Spleen (tissue), 11 donors: ENCODE data around the gene LPGAT1. TPM values are rescaled to one million over a fixed set of nuclear protein-coding genes. Genes with fewer than 3 reads are reported as not detected.
"Not testable (repeated sequence)": the region's sequence is repeated elsewhere in the genome, so short reads cannot be mapped to it uniquely, and the experiment has no call there.

Source experiments
- DNase-seq: peaks from one replicate; pipeline ENCODE4 v3.0.0-alpha.2; 2020
- H3K27ac ChIP-seq, 8 donors: fragments of 200-600 bp; sonication (generic) in 7 of 8; 1 replicate in 4 of 8; 2 replicates in 4 of 8; pipeline versions ENCODE4 v1.5.0 to v1.8.0; 2016 to 2021; ENCODE audit warnings: inconsistent platforms in 4 of 8, mild to moderate bottlenecking in 4 of 8, moderate library complexity in 1 of 8
- H3K27me3 ChIP-seq, 7 donors: fragments of 200-600 bp; sonication (generic) in 6 of 7; replicated peaks in 1 of 7; 1 replicate in 4 of 7; 2 replicates in 3 of 7; pipeline versions ENCODE4 v1.5.0 to v1.8.0; 2016 to 2021; ENCODE audit warnings: inconsistent platforms in 3 of 7, mild to moderate bottlenecking in 1 of 7
- H3K36me3 ChIP-seq, 6 donors: fragments of 200-600 bp; sonication (generic) in 5 of 6; 1 replicate in 4 of 6; 2 replicates in 2 of 6; pipeline versions ENCODE4 v1.5.0 to v1.8.0; 2016 to 2021; ENCODE audit warnings: inconsistent platforms in 2 of 6
- H3K4me1 ChIP-seq, 6 donors: fragments of 200-600 bp; sonication (generic) in 5 of 6; 1 replicate in 3 of 6; 2 replicates in 3 of 6; pipeline versions ENCODE4 v1.5.0 to v1.8.0; 2016 to 2021; ENCODE audit warnings: inconsistent platforms in 3 of 6
- H3K4me3 ChIP-seq, 8 donors: fragments of 200-600 bp; sonication (generic) in 7 of 8; 1 replicate in 4 of 8; 2 replicates in 4 of 8; pipeline versions ENCODE4 v1.5.0 to v1.8.0; 2016 to 2021; ENCODE audit warnings: inconsistent platforms in 4 of 8, mild to moderate bottlenecking in 4 of 8, moderate library complexity in 2 of 8
- H3K9me3 ChIP-seq, 8 donors: fragments of 200-600 bp; sonication (generic) in 7 of 8; 1 replicate in 4 of 8; 2 replicates in 4 of 8; pipeline versions ENCODE4 v1.5.0 to v1.8.0; 2016 to 2021; ENCODE audit warnings: inconsistent platforms in 4 of 8
- POLR2AphosphoS5 ChIP-seq, 3 donors: sonication (generic); formaldehyde crosslinking; IDR thresholded peaks; one replicate each; pipeline ENCODE4 v1.5.1; 2017; ENCODE audit warnings: antibody characterized with exemption in 3 of 3
- WGBS, 5 donors: extraction: QIAGEN DNeasy Blood & Tissue Kit in 3 of 5; methylation state at CpG; one replicate each; pipeline versions ENCODE4 v1.1.5 to v1.1.7; 2013 to 2018; 5-methylcytosine and 5-hydroxymethylcytosine counted together
- intact Hi-C: fragments of 100-400 bp; cut with DNase I; formaldehyde crosslinking; loops from one replicate; pipeline ENCODE4 v1.15.0; 2023; ENCODE audit warnings: low total_unique reads
- polyA plus RNA-seq, 3 donors: library from polyadenylated mRNA; stranded (reverse); fragments of 200-250 nt; gene quantifications; one replicate each; pipeline ENCODE4 v1.2.1, GENCODE V29; 2013
- small RNA-seq, 4 donors: library from RNA; depleted of rRNA; stranded (forward); fragments of <200 nt; gene quantifications; one replicate each; pipeline ENCODE3, GENCODE V24; 2016
- total RNA-seq, 7 donors: library from RNA; depleted of rRNA in 3 of 7; stranded (reverse); fragments of >200 nt in 3 of 7; fragmentation: NEBNext Ultra II Directional in 4 of 7; extraction: Animal tissue kit (Norgen Biotek cat#: 25700) in 4 of 7; gene quantifications; one replicate each; pipeline versions ENCODE4 v1.1.0 to v1.2.1, GENCODE V29; 2016 to 2021
- TF ChIP-seq, protein P1 (sequence below), 11 experiments: fragments of 200-600 bp in 7 of 11; fragments of 450-650 bp in 4 of 11; sonication (generic) in 4 of 11; IDR thresholded peaks in 8 of 11; conservative IDR thresholded peaks in 3 of 11; 1 replicate in 7 of 11; 2 replicates in 4 of 11; pipeline versions ENCODE4 v1.4.0 to v1.8.0; 2016 to 2021; ENCODE audit warnings: antibody characterized with exemption in 11 of 11, inconsistent platforms in 4 of 11, mild to moderate bottlenecking in 1 of 11
- donor health status: healthy with polysubstance abuse.
- donor health status: DM: no; HTN: no; CAD: no; lungs with moderate emphysema.
- donor health status: DM: no; HTN: no; CAD: no.
- donor health status: Bipolar disorder and iron deficiency.
- donor health status: healthy.
- donor health status: DM: no; HTN: no; CAD: no.
- donor health status: DM: yes; HTN: yes; CAD: no.

The LPGAT1 gene
- total and polyA plus RNA-seq, 10 donors = 8.8 to 80.6 (median 60.7) TPM

DNA sequence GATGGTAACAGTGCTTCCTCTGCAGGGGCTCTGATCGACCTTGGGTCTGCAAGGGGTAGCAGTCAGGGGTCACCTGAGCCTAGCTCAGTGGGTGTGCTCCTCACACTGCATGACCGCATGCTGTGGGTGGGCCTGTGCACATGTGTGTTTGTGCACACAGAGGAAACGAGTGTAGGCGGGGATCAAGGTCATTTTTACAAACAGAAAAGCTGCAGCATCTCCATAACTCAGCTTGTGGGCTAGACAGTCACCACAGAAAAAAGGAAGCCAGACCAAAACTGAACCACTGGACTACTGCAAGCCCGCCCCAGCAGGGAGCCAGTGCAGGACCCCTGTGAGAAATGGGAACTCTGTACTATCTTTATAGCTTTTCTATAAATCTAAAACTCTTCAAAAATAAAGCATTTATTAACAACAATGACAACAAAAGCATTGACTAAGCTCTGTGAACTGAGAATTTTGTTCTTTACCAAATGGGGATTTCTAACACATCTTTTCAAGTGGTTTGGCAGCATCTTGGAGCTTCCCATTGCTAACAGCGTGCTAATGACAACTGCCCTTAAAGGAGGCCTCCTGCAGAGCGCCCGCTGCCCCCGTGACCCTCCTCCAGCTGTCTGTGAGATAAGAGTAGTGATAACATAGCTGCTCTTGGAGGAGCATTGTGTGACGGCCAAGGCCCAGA, 135.3 kb downstream of the LPGAT1 start:
- H3K27me3 ChIP-seq = no peaks in the 10 kb centered on the region
- 32 to 40% (median 37%) methylated on average over 10 of the region's 10 CpGs for WGBS, 5 donors
- DNase-seq = peak; percentile 82
- TF ChIP-seq POLR2AphosphoS5 (IDR thresholded peaks at IDR 0.05) = peak in 1 of 3 donors; percentile 52
- TF ChIP-seq, protein P1, sequence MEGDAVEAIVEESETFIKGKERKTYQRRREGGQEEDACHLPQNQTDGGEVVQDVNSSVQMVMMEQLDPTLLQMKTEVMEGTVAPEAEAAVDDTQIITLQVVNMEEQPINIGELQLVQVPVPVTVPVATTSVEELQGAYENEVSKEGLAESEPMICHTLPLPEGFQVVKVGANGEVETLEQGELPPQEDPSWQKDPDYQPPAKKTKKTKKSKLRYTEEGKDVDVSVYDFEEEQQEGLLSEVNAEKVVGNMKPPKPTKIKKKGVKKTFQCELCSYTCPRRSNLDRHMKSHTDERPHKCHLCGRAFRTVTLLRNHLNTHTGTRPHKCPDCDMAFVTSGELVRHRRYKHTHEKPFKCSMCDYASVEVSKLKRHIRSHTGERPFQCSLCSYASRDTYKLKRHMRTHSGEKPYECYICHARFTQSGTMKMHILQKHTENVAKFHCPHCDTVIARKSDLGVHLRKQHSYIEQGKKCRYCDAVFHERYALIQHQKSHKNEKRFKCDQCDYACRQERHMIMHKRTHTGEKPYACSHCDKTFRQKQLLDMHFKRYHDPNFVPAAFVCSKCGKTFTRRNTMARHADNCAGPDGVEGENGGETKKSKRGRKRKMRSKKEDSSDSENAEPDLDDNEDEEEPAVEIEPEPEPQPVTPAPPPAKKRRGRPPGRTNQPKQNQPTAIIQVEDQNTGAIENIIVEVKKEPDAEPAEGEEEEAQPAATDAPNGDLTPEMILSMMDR (IDR thresholded peaks at IDR 0.05 in 8 of 11, conservative IDR thresholded peaks at IDR 0.05 in 3 of 11) = no peak
- H3K4me3 ChIP-seq = no peak overlapping the region
- H3K9me3 ChIP-seq = peaks cover 0 to 17% (median 10%) of the 10 kb centered on the region in 8 donors
- no peaks in the 10 kb centered on the region for H3K36me3 ChIP-seq
- peak overlapping the region in 4 of 8 donors; percentile 6 to 60 (median 16) for H3K27ac ChIP-seq
- H3K4me1 ChIP-seq = peaks cover 16 to 48% (median 42%) of the 10 kb centered on the region in 6 donors
- intact Hi-C loops = loop anchor here (5.0 kb wide), 1 partner anchor 137 kb away; the partner anchor contains the start of gene LPGAT1

DNA sequence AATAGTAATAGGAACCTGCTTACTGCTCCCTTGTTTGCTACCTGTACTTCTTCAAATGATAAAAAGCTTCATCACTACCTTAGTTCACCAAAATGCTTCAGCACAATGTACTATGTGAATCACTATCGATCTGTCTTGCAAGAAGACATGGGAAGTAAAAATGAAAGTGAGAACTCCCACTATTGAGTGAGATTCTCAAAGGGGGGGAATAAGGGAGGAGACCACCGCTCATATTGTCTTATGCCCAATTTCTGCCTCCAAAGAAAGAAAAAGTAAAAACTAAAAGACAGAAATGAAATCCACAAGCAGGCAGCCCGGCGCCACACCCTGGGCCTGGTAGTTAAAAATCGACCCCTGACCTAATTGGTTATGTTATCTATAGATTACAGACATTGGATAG, 136.7 kb downstream of the LPGAT1 start:
- H3K4me1 ChIP-seq = peaks cover 16 to 44% (median 39%) of the 10 kb centered on the region in 6 donors
- H3K27me3 ChIP-seq, intact Hi-C loops, H3K27ac ChIP-seq, H3K4me3 ChIP-seq, DNase-seq, H3K36me3 ChIP-seq: not testable (repeated sequence)
- WGBS, 5 donors = 84 to 97% (median 96%) methylated on average over 5 of the region's 5 CpGs
- peaks cover 0 to 17% (median 10%) of the 10 kb centered on the region in 8 donors for H3K9me3 ChIP-seq

Small RNA genes within 50 kb of the gene (small RNA-seq; reads per million reads assigned to genes)
- gene RF00019 = 0 reads per million in 4 donors
- 0 reads per million in 4 donors for gene RN7SL344P

Other genes with a start within 250 kb of the LPGAT1 start
- 1 to 10 TPM in 5 of 7 donors, under 1 TPM in 2; 0.38 to 5.5 (median 2.4) TPM for gene NEK2, start 155.1 kb downstream of the LPGAT1 start, total RNA-seq
- 1 to 10 TPM in 2 of 3 donors, under 1 TPM in 1; 0.74 to 4.0 (median 1.6) TPM for gene NEK2, start 155.1 kb downstream of the LPGAT1 start, polyA plus RNA-seq
- 10 to 100 TPM; 11.1 to 16.5 (median 14.8) TPM for gene INTS7, start 204.8 kb upstream of the LPGAT1 start, total RNA-seq
- gene INTS7, start 204.8 kb upstream of the LPGAT1 start, polyA plus RNA-seq = 1 to 10 TPM; 5.4 to 6.3 (median 6.0) TPM
- 10 to 100 TPM in 5 of 7 donors, 1 to 10 TPM in 2; 5.8 to 15.7 (median 12.5) TPM for gene DTL, start 205.0 kb upstream of the LPGAT1 start, total RNA-seq
- gene DTL, start 205.0 kb upstream of the LPGAT1 start, polyA plus RNA-seq = 1 to 10 TPM in 2 of 3 donors, under 1 TPM in 1; 0.76 to 3.6 (median 2.3) TPM